ENCODE measurements around the gene BANF1. TPM values are rescaled to one million over a fixed set of nuclear protein-coding genes. Genes with fewer than 3 reads are reported as not detected.

BANF1 gene
- polyA plus RNA-seq, 1 donor (not counting 4 experiments of a cell fraction or from before 2014, with no cell fraction given) = 154 TPM

DNA sequence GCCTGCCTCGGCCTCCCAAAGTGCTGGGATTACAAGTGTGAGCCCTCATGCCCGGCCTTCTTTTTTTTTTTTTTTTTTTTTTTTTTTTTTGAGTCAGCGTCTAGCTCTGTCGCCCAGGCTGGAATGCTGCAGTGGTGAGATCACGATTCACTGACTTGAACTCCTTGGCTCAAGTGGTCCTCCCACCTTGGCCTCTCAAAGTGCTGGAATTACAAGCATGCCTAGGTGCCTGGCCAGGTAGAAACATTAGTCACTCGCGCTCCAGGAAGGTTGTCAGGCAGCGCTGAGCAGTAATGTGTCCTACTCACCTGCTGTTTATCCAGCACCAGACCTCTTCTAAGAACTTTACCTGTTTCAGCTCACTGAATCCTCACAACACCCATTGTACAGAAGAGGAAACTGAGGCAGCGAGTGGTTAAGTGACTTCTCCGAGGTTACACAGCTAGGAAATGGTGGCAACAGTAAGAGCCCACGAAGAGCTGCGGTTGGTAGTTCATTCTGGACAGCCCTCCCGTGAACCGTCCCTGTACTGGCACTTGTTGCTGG is 9.0 kb downstream of the BANF1 start:
- Histone ChIP-seq H4K20me1 (ENCODE audit: control insufficient read depth, extremely low read depth, insufficient read depth, low read length) (no peaks in the 10 kb centered on the region), H3K27ac (ENCODE audit: control insufficient read depth, insufficient read depth, low read length) (no peak overlapping the region), H3K9ac (ENCODE audit: control insufficient read depth, extremely low read depth, insufficient read depth, low read length) (no peak overlapping the region), H3K9me1 (ENCODE audit: control insufficient read depth, extremely low read depth, insufficient read depth, low read length) (peaks cover 3% of the 10 kb centered on the region), H3K4me1 (ENCODE audit: control insufficient read depth, extremely low read depth, insufficient read depth, low read length) (peaks cover 38% of the 10 kb centered on the region), H3K27me3 (ENCODE audit: control insufficient read depth, extremely low read depth, insufficient read depth, low read length) (no peaks in the 10 kb centered on the region), H3K9me3 (ENCODE audit: control insufficient read depth, low read depth, low read length) (no peaks in the 10 kb centered on the region), H3K4me2 (ENCODE audit: control insufficient read depth, extremely low read depth, insufficient read depth, low read depth, low read length) (peak overlapping the region; percentile 78), H2AFZ (ENCODE audit: control insufficient read depth, low read length) (no peak overlapping the region), H3K4me3 (ENCODE audit: control insufficient read depth in 2 of 3, extremely low read depth in 1 of 3, insufficient read depth in 2 of 3, low read depth in 1 of 3, low read length in 3 of 3) (peak overlapping the region in 1 of 3 experiments; percentile 27), H3K79me2 (ENCODE audit: control insufficient read depth, insufficient read depth, low read length) (no peaks in the 10 kb centered on the region), H3K36me3 (ENCODE audit: control insufficient read depth in 2 of 2, extremely low read depth in 1 of 2, insufficient read depth in 2 of 2, low read length in 2 of 2) (peaks cover 0 to 1% of the 10 kb centered on the region in 2 experiments)
- peak; percentile 69 for FAIRE-seq
- peak; percentile 98 for DNase-seq (ENCODE audit: low read depth, low spot score)
- dilution Hi-C loops (cut with MboI; ENCODE audit: extremely low pct_ligation_motif_present, low sequenced_read_pairs) = no loop called here
- TF ChIP-seq, protein P1, sequence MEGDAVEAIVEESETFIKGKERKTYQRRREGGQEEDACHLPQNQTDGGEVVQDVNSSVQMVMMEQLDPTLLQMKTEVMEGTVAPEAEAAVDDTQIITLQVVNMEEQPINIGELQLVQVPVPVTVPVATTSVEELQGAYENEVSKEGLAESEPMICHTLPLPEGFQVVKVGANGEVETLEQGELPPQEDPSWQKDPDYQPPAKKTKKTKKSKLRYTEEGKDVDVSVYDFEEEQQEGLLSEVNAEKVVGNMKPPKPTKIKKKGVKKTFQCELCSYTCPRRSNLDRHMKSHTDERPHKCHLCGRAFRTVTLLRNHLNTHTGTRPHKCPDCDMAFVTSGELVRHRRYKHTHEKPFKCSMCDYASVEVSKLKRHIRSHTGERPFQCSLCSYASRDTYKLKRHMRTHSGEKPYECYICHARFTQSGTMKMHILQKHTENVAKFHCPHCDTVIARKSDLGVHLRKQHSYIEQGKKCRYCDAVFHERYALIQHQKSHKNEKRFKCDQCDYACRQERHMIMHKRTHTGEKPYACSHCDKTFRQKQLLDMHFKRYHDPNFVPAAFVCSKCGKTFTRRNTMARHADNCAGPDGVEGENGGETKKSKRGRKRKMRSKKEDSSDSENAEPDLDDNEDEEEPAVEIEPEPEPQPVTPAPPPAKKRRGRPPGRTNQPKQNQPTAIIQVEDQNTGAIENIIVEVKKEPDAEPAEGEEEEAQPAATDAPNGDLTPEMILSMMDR (optimal IDR thresholded peaks at IDR 0.05 in 1 of 3, IDR thresholded peaks at IDR 0.05 in 1 of 3, conservative IDR thresholded peaks at IDR 0.05 in 1 of 3; ENCODE audit: extremely low read depth in 1 of 3, insufficient read depth in 2 of 3, low read length in 3 of 3) = no peak
- TF ChIP-seq EZH2 (IDR thresholded peaks at IDR 0.05; ENCODE audit: low read length) = no peak

DNA sequence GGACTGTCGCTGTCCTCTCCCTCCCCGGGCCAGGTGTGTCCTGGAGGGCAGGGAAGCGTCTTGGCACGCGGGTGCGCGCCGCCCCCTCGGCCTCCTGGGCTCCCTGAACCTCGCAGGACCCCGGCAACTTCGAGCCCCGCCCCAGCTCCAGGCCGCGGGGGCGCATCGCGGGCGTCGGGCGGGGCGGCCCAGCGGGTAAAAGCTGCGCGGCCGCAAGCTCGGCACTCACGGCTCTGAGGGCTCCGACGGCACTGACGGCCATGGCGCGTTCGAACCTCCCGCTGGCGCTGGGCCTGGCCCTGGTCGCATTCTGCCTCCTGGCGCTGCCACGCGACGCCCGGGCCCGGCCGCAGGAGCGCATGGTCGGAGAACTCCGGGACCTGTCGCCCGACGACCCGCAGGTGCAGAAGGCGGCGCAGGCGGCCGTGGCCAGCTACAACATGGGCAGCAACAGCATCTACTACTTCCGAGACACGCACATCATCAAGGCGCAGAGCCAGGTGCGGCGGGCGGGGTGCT is 9.5 kb downstream of the BANF1 start, which contains the start of gene CST6:
Gene CST6 (plus strand): TSS at position 224 of the 519 bp plus-strand sequence. CDS start 37 bp downstream, at position 261.
- H2AFZ ChIP-seq (ENCODE audit: control insufficient read depth, low read length) = no peak within 1 kb of the TSS
- DNase-seq (ENCODE audit: low read depth, low spot score) = no peak
- H3K9ac ChIP-seq (ENCODE audit: control insufficient read depth, extremely low read depth, insufficient read depth, low read length) = no peak within 1 kb of the TSS
- dilution Hi-C loops (cut with MboI; ENCODE audit: extremely low pct_ligation_motif_present, low sequenced_read_pairs) = no loop called here
- H3K9me1 ChIP-seq (ENCODE audit: control insufficient read depth, extremely low read depth, insufficient read depth, low read length) = peaks cover 3% of the 10 kb centered on the region
- peak; percentile 47 for TF ChIP-seq EZH2 (IDR thresholded peaks at IDR 0.05; ENCODE audit: low read length)
- TF ChIP-seq, protein P1 (optimal IDR thresholded peaks at IDR 0.05 in 1 of 3, IDR thresholded peaks at IDR 0.05 in 1 of 3, conservative IDR thresholded peaks at IDR 0.05 in 1 of 3; ENCODE audit: extremely low read depth in 1 of 3, insufficient read depth in 2 of 3, low read length in 3 of 3) = no peak
- no peaks in the 10 kb centered on the region for H3K9me3 ChIP-seq (ENCODE audit: control insufficient read depth, low read depth, low read length)
- H3K4me3 ChIP-seq (ENCODE audit: control insufficient read depth in 2 of 3, extremely low read depth in 1 of 3, insufficient read depth in 2 of 3, low read depth in 1 of 3, low read length in 3 of 3) = peak within 1 kb of the TSS in 1 of 3 experiments; percentile 27
- H3K4me2 ChIP-seq (ENCODE audit: control insufficient read depth, extremely low read depth, insufficient read depth, low read depth, low read length) = peak within 1 kb of the TSS; percentile 78
- no peaks in the 10 kb centered on the region for H3K27me3 ChIP-seq (ENCODE audit: control insufficient read depth, extremely low read depth, insufficient read depth, low read length)
- no peak for FAIRE-seq
- H3K27ac ChIP-seq (ENCODE audit: control insufficient read depth, insufficient read depth, low read length) = no peak within 1 kb of the TSS
- H3K79me2 ChIP-seq (ENCODE audit: control insufficient read depth, insufficient read depth, low read length) = no peaks in the 10 kb centered on the region
- no peaks in the 10 kb centered on the region for H4K20me1 ChIP-seq (ENCODE audit: control insufficient read depth, extremely low read depth, insufficient read depth, low read length)
- H3K36me3 ChIP-seq (ENCODE audit: control insufficient read depth in 2 of 2, extremely low read depth in 1 of 2, insufficient read depth in 2 of 2, low read length in 2 of 2) = no peaks in the 10 kb centered on the region
- peaks cover 38% of the 10 kb centered on the region for H3K4me1 ChIP-seq (ENCODE audit: control insufficient read depth, extremely low read depth, insufficient read depth, low read length)

Measured in keratinocyte (primary cell).